ENCODE results near the gene PLEKHD1.

PLEKHD1 gene

DNA sequence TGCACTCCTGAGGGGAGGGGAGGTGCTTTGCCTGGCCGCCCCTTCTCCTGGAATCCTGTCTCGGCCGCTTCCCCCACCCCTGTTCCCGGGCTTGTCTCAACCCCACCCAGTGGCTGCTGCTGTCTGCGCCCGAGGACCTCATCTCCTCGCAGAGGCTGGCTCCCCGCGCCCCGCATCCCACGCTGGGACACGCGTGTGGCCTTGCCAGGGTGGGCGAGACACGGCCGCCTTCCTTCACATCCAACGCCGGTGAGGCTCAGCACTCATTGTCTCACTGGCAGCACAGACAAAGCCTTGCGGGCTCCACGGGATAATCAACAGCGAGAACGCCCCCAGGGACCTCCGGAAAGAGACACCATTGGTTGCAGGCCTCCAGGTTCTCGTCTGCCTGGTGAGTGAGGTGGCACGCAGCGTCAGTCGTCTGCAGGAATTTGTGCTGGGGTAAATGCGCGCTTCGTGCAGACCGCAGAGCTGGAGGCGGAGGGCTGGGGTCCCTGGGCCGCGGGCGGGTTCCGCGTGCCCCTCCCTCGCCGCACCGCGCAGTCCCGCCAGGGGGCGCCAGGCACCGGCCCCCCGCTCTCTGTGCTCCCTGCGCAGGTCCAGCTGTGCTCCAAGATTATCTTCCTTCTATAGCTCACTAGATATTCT, 63.3 kb downstream of the PLEKHD1 start:
- peak; percentile 47; the same call in 1 of the 2 replicates for TF ChIP-seq CTCF (IDR thresholded peaks at IDR 0.05)

- no peak for TF ChIP-seq CTCF (IDR thresholded peaks at IDR 0.05)
Observed at GRCh38 chr14:69548566-69548965, 64.0 kb downstream of the PLEKHD1 start.

- TF ChIP-seq CTCF (IDR thresholded peaks at IDR 0.05), result no peak
Observed at GRCh38 chr14:69551511-69551910, 67.0 kb downstream of the PLEKHD1 start.

GRCh38 chr14:69553252-69553651, 68.7 kb downstream of the PLEKHD1 start:
- no peak for TF ChIP-seq CTCF (IDR thresholded peaks at IDR 0.05)

GRCh38 chr14:69554500-69554899, 70.0 kb downstream of the PLEKHD1 start:
- TF ChIP-seq CTCF (IDR thresholded peaks at IDR 0.05), result no peak

GRCh38 chr14:69558774-69559173, 74.2 kb downstream of the PLEKHD1 start:
- no peak for TF ChIP-seq CTCF (IDR thresholded peaks at IDR 0.05)

DNA sequence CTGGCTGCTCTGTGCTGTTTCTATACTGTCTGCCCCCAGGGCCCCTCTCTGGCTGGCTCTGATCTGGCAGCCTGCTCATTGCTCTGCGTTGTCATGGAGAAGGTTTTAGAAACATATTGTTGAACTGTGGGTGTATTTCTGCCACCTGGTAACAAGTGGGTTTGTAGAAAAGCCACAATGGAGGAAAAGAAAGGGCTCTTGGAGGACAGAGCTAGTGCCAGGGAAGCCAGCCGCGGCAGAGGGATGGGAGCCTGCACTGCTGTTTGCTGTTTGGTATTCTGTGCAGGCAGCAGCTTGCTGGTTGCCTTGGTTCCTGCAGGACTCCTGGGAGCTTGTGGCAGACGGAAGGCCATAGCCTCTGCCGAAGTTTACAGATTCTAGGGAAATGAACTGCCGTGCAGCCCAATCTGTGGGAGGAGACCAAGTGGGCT, 75.1 kb downstream of the PLEKHD1 start:
- TF ChIP-seq CTCF (IDR thresholded peaks at IDR 0.05), result no peak

- TF ChIP-seq CTCF (IDR thresholded peaks at IDR 0.05), result no peak
Observed at GRCh38 chr14:69560826-69561225, 76.3 kb downstream of the PLEKHD1 start.

All from LNCAP (cell line).